Peyer's patch (tissue), 4 donors: ENCODE results near the gene CSGALNACT2.

Experiments used
- CTCF ChIP-seq, 6 experiments: fragments of 450-650 bp in 4 of 6; fragments of 200-600 bp in 2 of 6; sonication (generic) in 1 of 6; IDR thresholded peaks; one replicate each; pipeline ENCODE4 v1.5.1; 2017 to 2019; ENCODE audit warnings: antibody characterized with exemption in 6 of 6, mild to moderate bottlenecking in 3 of 6, moderate library complexity in 1 of 6
- POLR2A ChIP-seq, 2 donors: fragments of 450-650 bp; IDR thresholded peaks; one replicate each; pipeline ENCODE4 v1.5.1; 2017; ENCODE audit warnings: antibody characterized with exemption in 2 of 2, mild to moderate bottlenecking in 2 of 2, moderate library complexity in 2 of 2

GRCh38 chr10:43224321-43224720 lies 86.1 kb downstream of the CSGALNACT2 start:
- no peak for TF ChIP-seq CTCF (IDR thresholded peaks at IDR 0.05)
- TF ChIP-seq POLR2A (IDR thresholded peaks at IDR 0.05) = no peak
